HepG2 (cell line): ENCODE data around the gene C10orf67.

ENCODE experiments used
- POLR2A ChIP-seq, 2 experiments: IDR thresholded peaks; 2 replicates each; pipeline ENCODE4 v1.6.1; 2011; ENCODE audit warnings: low read depth in 2 of 2, low read length in 2 of 2, mild to moderate bottlenecking in 1 of 2, moderate library complexity in 1 of 2; ENCODE audit not compliant: insufficient read depth in 1 of 2
- TSC22D2 ChIP-seq: sonication (generic); formaldehyde crosslinking; IDR thresholded peaks from 2 replicates; pipeline ENCODE4 v1.5.1; 2020; ENCODE audit warnings: missing genetic modification reagents, mild to moderate bottlenecking, borderline replicate concordance

- TF ChIP-seq TSC22D2 = no peak
- no peak for TF ChIP-seq POLR2A (IDR thresholded peaks at IDR 0.05; ENCODE audit: insufficient read depth in 1 of 2, low read depth in 2 of 2, low read length in 2 of 2)
These were observed 24.8 kb downstream of the C10orf67 start for GRCh38 chr10:23319835-23320234.
